ENCODE measurements around the gene GLIS1.

GLIS1 gene

GRCh38 chr1:53677486-53677885, 61.5 kb downstream of the GLIS1 start:
- DNase-seq, result no peak

GRCh38 chr1:53672785-53673184, 66.2 kb downstream of the GLIS1 start:
- DNase-seq, result no peak

- no peak for DNase-seq
Measured at GRCh38 chr1:53672243-53672642, 66.7 kb downstream of the GLIS1 start.

- DNase-seq, result no peak
Measured at GRCh38 chr1:53669621-53670191, 69.3 kb downstream of the GLIS1 start.

- DNase-seq, result no peak
Measured at GRCh38 chr1:53666566-53666965, 72.4 kb downstream of the GLIS1 start.

- DNase-seq, result no peak
Measured at GRCh38 chr1:53665996-53666395, 73.0 kb downstream of the GLIS1 start.

- DNase-seq, result no peak
Measured at GRCh38 chr1:53663529-53664300, 75.2 kb downstream of the GLIS1 start.

GRCh38 chr1:53662951-53663350, 76.0 kb downstream of the GLIS1 start:
- no peak for DNase-seq

GRCh38 chr1:53662169-53662568, 76.8 kb downstream of the GLIS1 start:
- no peak for DNase-seq

GRCh38 chr1:53661496-53661895, 77.5 kb downstream of the GLIS1 start:
- DNase-seq, result no peak

GRCh38 chr1:53660666-53661065, 78.3 kb downstream of the GLIS1 start:
- DNase-seq, result no peak

- DNase-seq, result no peak
Measured at GRCh38 chr1:53659436-53659835, 79.5 kb downstream of the GLIS1 start.

GRCh38 chr1:53658489-53659230, 80.3 kb downstream of the GLIS1 start:
- no peak for DNase-seq

GRCh38 chr1:53657891-53658396, 81.0 kb downstream of the GLIS1 start:
- no peak for DNase-seq

GRCh38 chr1:53657531-53657805, 81.5 kb downstream of the GLIS1 start:
- no peak for DNase-seq

- no peak for DNase-seq
Measured at GRCh38 chr1:53656747-53657530, 82.0 kb downstream of the GLIS1 start.

- no peak for DNase-seq
Measured at GRCh38 chr1:53655931-53656746, 82.8 kb downstream of the GLIS1 start.

- DNase-seq, result no peak
Measured at GRCh38 chr1:53654216-53655210, 84.5 kb downstream of the GLIS1 start.

- no peak for DNase-seq
Measured at GRCh38 chr1:53653631-53654030, 85.3 kb downstream of the GLIS1 start.

- no peak for DNase-seq
Measured at GRCh38 chr1:53653200-53653575, 85.8 kb downstream of the GLIS1 start.
